ENCODE data around the gene ARF5.

Gene ARF5

GRCh38 chr7:127546313-127546712 lies 41.9 kb upstream of the ARF5 start:
- TF ChIP-seq EZH2phosphoT487 (IDR thresholded peaks at IDR 0.05; ENCODE audit: low read depth): no peak
- TF ChIP-seq CTCF (IDR thresholded peaks at IDR 0.05; ENCODE audit: low read depth, low read length): no peak
- Histone ChIP-seq H3K9me3 (ENCODE audit: insufficient read depth, low read length) (no peaks in the 10 kb centered on the region), H3K9ac (ENCODE audit: low read length) (no peak overlapping the region), H3K27ac (ENCODE audit: low read length) (no peak overlapping the region), H3K4me2 (ENCODE audit: low read length) (no peak overlapping the region), H3K4me1 (ENCODE audit: low read length) (no peaks in the 10 kb centered on the region), H2AFZ (ENCODE audit: low read depth, low read length) (no peak overlapping the region), H3K4me3 (ENCODE audit: low read length) (no peak overlapping the region), H3K36me3 (replicated peaks; ENCODE audit: low read depth, low read length) (no peaks in the 10 kb centered on the region), H3K79me2 (ENCODE audit: low read length) (no peaks in the 10 kb centered on the region), H3K27me3 (ENCODE audit: low read depth, low read length) (no peaks in the 10 kb centered on the region), H4K20me1 (ENCODE audit: insufficient read depth, low read length) (no peaks in the 10 kb centered on the region)

GRCh38 chr7:127550247-127550646 lies 38.0 kb upstream of the ARF5 start:
- Histone ChIP-seq H2AFZ (ENCODE audit: low read depth, low read length) (no peak overlapping the region), H4K20me1 (ENCODE audit: insufficient read depth, low read length) (no peaks in the 10 kb centered on the region), H3K9ac (ENCODE audit: low read length) (no peak overlapping the region), H3K4me2 (ENCODE audit: low read length) (no peak overlapping the region), H3K36me3 (replicated peaks; ENCODE audit: low read depth, low read length) (no peaks in the 10 kb centered on the region), H3K27me3 (ENCODE audit: low read depth, low read length) (no peaks in the 10 kb centered on the region), H3K79me2 (ENCODE audit: low read length) (no peaks in the 10 kb centered on the region), H3K27ac (ENCODE audit: low read length) (no peak overlapping the region), H3K4me1 (ENCODE audit: low read length) (no peaks in the 10 kb centered on the region), H3K4me3 (ENCODE audit: low read length) (no peak overlapping the region), H3K9me3 (ENCODE audit: insufficient read depth, low read length) (no peaks in the 10 kb centered on the region)
- TF ChIP-seq CTCF (IDR thresholded peaks at IDR 0.05; ENCODE audit: low read depth, low read length): no peak

- Histone ChIP-seq H3K27me3 (ENCODE audit: low read depth, low read length) (no peaks in the 10 kb centered on the region), H3K4me2 (ENCODE audit: low read length) (no peak overlapping the region), H4K20me1 (ENCODE audit: insufficient read depth, low read length) (no peaks in the 10 kb centered on the region), H3K9ac (ENCODE audit: low read length) (no peak overlapping the region), H3K4me3 (ENCODE audit: low read length) (no peak overlapping the region), H2AFZ (ENCODE audit: low read depth, low read length) (no peak overlapping the region), H3K27ac (ENCODE audit: low read length) (no peak overlapping the region), H3K36me3 (replicated peaks; ENCODE audit: low read depth, low read length) (no peaks in the 10 kb centered on the region), H3K9me3 (ENCODE audit: insufficient read depth, low read length) (no peaks in the 10 kb centered on the region), H3K4me1 (ENCODE audit: low read length) (no peaks in the 10 kb centered on the region), H3K79me2 (ENCODE audit: low read length) (no peaks in the 10 kb centered on the region)
- TF ChIP-seq CTCF (IDR thresholded peaks at IDR 0.05; ENCODE audit: low read depth, low read length): no peak
- no peak for TF ChIP-seq EZH2phosphoT487 (IDR thresholded peaks at IDR 0.05; ENCODE audit: low read depth)
Measured at GRCh38 chr7:127551941-127552340, 36.3 kb upstream of the ARF5 start.

GRCh38 chr7:127556404-127556803 lies 31.8 kb upstream of the ARF5 start:
- Histone ChIP-seq H3K27me3 (ENCODE audit: low read depth, low read length) (no peaks in the 10 kb centered on the region), H2AFZ (ENCODE audit: low read depth, low read length) (no peak overlapping the region), H3K36me3 (replicated peaks; ENCODE audit: low read depth, low read length) (no peaks in the 10 kb centered on the region), H3K27ac (ENCODE audit: low read length) (no peak overlapping the region), H3K4me3 (ENCODE audit: low read length) (no peak overlapping the region), H3K4me2 (ENCODE audit: low read length) (no peak overlapping the region), H3K9me3 (ENCODE audit: insufficient read depth, low read length) (no peaks in the 10 kb centered on the region), H3K79me2 (ENCODE audit: low read length) (no peaks in the 10 kb centered on the region), H3K9ac (ENCODE audit: low read length) (no peak overlapping the region), H3K4me1 (ENCODE audit: low read length) (no peaks in the 10 kb centered on the region), H4K20me1 (ENCODE audit: insufficient read depth, low read length) (no peaks in the 10 kb centered on the region)
- TF ChIP-seq CTCF (IDR thresholded peaks at IDR 0.05; ENCODE audit: low read depth, low read length): no peak
- TF ChIP-seq EZH2phosphoT487 (IDR thresholded peaks at IDR 0.05; ENCODE audit: low read depth): no peak
